Ascending aorta (tissue), 2 donors: Measurements from ENCODE around the gene NINJ2. TPM values are rescaled to one million over a fixed set of nuclear protein-coding genes. Genes with fewer than 3 reads are reported as not detected.

Experiments
- DNase-seq, 2 donors: peaks; one replicate each; pipeline ENCODE4 v3.0.0-alpha.2; 2019; ENCODE audit warnings: low spot score in 2 of 2
- H3K27ac ChIP-seq, 2 donors: fragments of 200-600 bp; sonication (generic); one replicate each; pipeline ENCODE4 v1.5.1; 2016 to 2017; ENCODE audit warnings: mild to moderate bottlenecking in 1 of 2
- H3K27me3 ChIP-seq: fragments of 200-600 bp; sonication (generic); one replicate; pipeline ENCODE4 v1.5.1; 2017
- H3K36me3 ChIP-seq, 2 donors: fragments of 200-600 bp; sonication (generic); one replicate each; pipeline ENCODE4 v1.5.1; 2016
- H3K4me1 ChIP-seq, 2 donors: fragments of 200-600 bp; sonication (generic); one replicate each; pipeline ENCODE4 v1.5.1; 2016 to 2017; ENCODE audit warnings: mild to moderate bottlenecking in 1 of 2
- H3K4me3 ChIP-seq, 2 donors: fragments of 200-600 bp; sonication (generic); one replicate each; pipeline ENCODE4 v1.5.1; 2016 to 2017; ENCODE audit warnings: mild to moderate bottlenecking in 1 of 2
- H3K9me3 ChIP-seq, 2 donors: fragments of 200-600 bp; sonication (generic); one replicate each; pipeline ENCODE4 v1.5.1; 2016
- intact Hi-C: fragments of 100-400 bp; cut with DNase I; formaldehyde crosslinking; loops from one replicate; pipeline ENCODE4 v1.15.1; 2023
- total RNA-seq: library from RNA; depleted of rRNA; stranded (reverse); fragments of >200 nt; gene quantifications from one replicate; pipeline ENCODE4 v1.1.0, GENCODE V29; 2016
- TF ChIP-seq, protein P1 (sequence below), 3 experiments: fragments of 200-600 bp in 2 of 3; fragments of 450-650 bp in 1 of 3; sonication (generic) in 2 of 3; IDR thresholded peaks; one replicate each; pipeline ENCODE4 v1.5.1; 2016 to 2019; ENCODE audit warnings: antibody characterized with exemption in 3 of 3, mild to moderate bottlenecking in 1 of 3, moderate library complexity in 1 of 3

The NINJ2 gene
- total RNA-seq, 1 donor from 2014 or later: 24.1 TPM

DNA sequence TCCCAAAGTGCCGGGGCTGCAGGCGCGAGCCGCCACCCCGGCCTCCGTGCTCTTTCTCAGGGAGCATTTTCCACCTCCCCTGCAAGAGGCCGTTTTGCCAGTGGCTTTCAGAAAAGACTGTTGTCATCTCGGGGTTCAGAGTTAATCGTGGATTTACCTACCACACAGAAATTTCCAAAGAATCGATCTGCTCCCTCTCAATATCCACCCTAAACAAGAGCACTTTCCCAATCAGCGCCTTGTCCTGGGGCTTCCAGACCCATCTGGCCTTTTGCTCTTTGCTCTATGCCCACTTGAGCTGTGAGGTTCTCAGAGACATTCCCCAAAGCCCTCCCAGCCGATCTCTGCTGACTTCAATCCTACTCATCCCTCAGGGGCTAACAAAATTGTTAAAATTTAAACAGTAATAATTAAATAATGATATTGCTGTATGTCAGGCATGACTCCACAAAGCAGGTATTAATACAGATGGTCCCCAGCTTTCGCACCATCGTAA is 86.6 kb downstream of the NINJ2 start:
- peak overlapping the region; percentile 70 to 81 for H3K27ac ChIP-seq
- no peaks in the 10 kb centered on the region for H3K9me3 ChIP-seq
- peak overlapping the region in 1 of 2 donors; percentile 31 for H3K4me3 ChIP-seq
- TF ChIP-seq, protein P1, sequence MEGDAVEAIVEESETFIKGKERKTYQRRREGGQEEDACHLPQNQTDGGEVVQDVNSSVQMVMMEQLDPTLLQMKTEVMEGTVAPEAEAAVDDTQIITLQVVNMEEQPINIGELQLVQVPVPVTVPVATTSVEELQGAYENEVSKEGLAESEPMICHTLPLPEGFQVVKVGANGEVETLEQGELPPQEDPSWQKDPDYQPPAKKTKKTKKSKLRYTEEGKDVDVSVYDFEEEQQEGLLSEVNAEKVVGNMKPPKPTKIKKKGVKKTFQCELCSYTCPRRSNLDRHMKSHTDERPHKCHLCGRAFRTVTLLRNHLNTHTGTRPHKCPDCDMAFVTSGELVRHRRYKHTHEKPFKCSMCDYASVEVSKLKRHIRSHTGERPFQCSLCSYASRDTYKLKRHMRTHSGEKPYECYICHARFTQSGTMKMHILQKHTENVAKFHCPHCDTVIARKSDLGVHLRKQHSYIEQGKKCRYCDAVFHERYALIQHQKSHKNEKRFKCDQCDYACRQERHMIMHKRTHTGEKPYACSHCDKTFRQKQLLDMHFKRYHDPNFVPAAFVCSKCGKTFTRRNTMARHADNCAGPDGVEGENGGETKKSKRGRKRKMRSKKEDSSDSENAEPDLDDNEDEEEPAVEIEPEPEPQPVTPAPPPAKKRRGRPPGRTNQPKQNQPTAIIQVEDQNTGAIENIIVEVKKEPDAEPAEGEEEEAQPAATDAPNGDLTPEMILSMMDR (IDR thresholded peaks at IDR 0.05): no peak
- DNase-seq: no peak
- H3K27me3 ChIP-seq: no peaks in the 10 kb centered on the region
- intact Hi-C loops: loop anchor here (1.0 to 5.0 kb wide), 3 partner anchors 36 to 238 kb away; no protein-coding TSS in a partner anchor
- H3K36me3 ChIP-seq: no peaks in the 10 kb centered on the region
- H3K4me1 ChIP-seq: peaks cover 15 to 25% of the 10 kb centered on the region in 2 donors

- H3K9me3 ChIP-seq: no peaks in the 10 kb centered on the region
- H3K36me3 ChIP-seq: no peaks in the 10 kb centered on the region
- DNase-seq: peak; percentile 42 to 88
- intact Hi-C loops: loop anchor here (1.0 to 5.0 kb wide), 3 partner anchors 36 to 239 kb away; no protein-coding TSS in a partner anchor
- TF ChIP-seq, protein P1 (IDR thresholded peaks at IDR 0.05): peak; percentile 99 to 100 (median 100)
- no peaks in the 10 kb centered on the region for H3K27me3 ChIP-seq
- H3K4me3 ChIP-seq: peak overlapping the region in 1 of 2 donors; percentile 31
- H3K27ac ChIP-seq: peak overlapping the region; percentile 70 to 81
- H3K4me1 ChIP-seq: peaks cover 15 to 29% of the 10 kb centered on the region in 2 donors
Observed at GRCh38 chr12:575948-576614, 87.2 kb downstream of the NINJ2 start.

DNA sequence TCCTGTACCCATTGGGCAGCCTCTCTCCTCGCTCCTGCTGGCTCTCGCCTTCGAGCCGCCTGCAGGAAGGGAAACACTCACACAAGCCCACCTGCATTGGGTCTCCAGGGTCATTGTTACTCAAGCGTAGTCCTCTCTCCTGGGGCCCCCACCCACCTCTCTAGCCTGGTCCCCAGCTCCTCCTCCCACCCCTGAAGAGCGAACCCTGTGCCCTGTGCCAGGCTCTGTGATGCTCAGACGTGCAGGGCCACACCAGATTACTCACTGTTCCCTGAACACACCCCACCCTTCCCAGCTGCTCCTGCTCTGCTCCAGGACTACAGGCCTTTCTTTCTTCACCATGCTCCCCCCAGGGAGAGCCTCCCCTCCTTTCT is 88.1 kb downstream of the NINJ2 start:
- peak overlapping the region; percentile 70 to 81 for H3K27ac ChIP-seq
- no peak overlapping the region for H3K4me3 ChIP-seq
- peaks cover 15 to 36% of the 10 kb centered on the region in 2 donors for H3K4me1 ChIP-seq
- H3K27me3 ChIP-seq: no peaks in the 10 kb centered on the region
- peak in 1 of 2 donors; percentile 72 for DNase-seq
- intact Hi-C loops: loop anchor here (5.0 kb wide), 1 partner anchor 37 kb away; no protein-coding TSS in a partner anchor
- no peaks in the 10 kb centered on the region for H3K9me3 ChIP-seq
- no peaks in the 10 kb centered on the region for H3K36me3 ChIP-seq
- TF ChIP-seq, protein P1 (IDR thresholded peaks at IDR 0.05): no peak

- no peaks in the 10 kb centered on the region for H3K27me3 ChIP-seq
- H3K4me3 ChIP-seq: no peak overlapping the region
- H3K27ac ChIP-seq: peak overlapping the region; percentile 70 to 81
- DNase-seq: no peak
- intact Hi-C loops: loop anchor here (5.0 kb wide), 1 partner anchor 38 kb away; no protein-coding TSS in a partner anchor
- TF ChIP-seq, protein P1 (IDR thresholded peaks at IDR 0.05): no peak
- no peaks in the 10 kb centered on the region for H3K9me3 ChIP-seq
- no peaks in the 10 kb centered on the region for H3K36me3 ChIP-seq
- peaks cover 15 to 38% of the 10 kb centered on the region in 2 donors for H3K4me1 ChIP-seq
Observed at GRCh38 chr12:574475-575128, 88.6 kb downstream of the NINJ2 start.

GRCh38 chr12:573232-573631 is 90.0 kb downstream of the NINJ2 start:
- peak in 1 of 2 donors; percentile 56 for DNase-seq
- intact Hi-C loops: loop anchor here (1.0 kb wide), 1 partner anchor 72 kb away; no protein-coding TSS in a partner anchor
- H3K27ac ChIP-seq: no peak overlapping the region
- H3K27me3 ChIP-seq: no peaks in the 10 kb centered on the region
- no peak overlapping the region for H3K4me3 ChIP-seq
- H3K36me3 ChIP-seq: no peaks in the 10 kb centered on the region
- H3K4me1 ChIP-seq: peaks cover 15 to 38% of the 10 kb centered on the region in 2 donors
- TF ChIP-seq, protein P1 (IDR thresholded peaks at IDR 0.05): no peak
- H3K9me3 ChIP-seq: no peaks in the 10 kb centered on the region
